IPS-18a (cell line): Measurements from ENCODE around the gene DZIP1L.
"Not testable (repeated sequence)": the region's sequence is repeated elsewhere in the genome, so short reads cannot be mapped to it uniquely, and the experiment has no call there.

Source experiments
- H3K27ac ChIP-seq: one replicate; pipeline ENCODE4 v1.5.1; 2013; ENCODE audit warnings: low read length
- H3K27me3 ChIP-seq: one replicate; pipeline ENCODE4 v1.6.1; 2013; ENCODE audit warnings: mild to moderate bottlenecking, low read length; ENCODE audit not compliant: control insufficient read depth, insufficient read depth
- H3K36me3 ChIP-seq: one replicate; pipeline ENCODE4 v1.6.1; 2013; ENCODE audit warnings: low read depth, low read length; ENCODE audit not compliant: control insufficient read depth
- H3K4me1 ChIP-seq: one replicate; pipeline ENCODE4 v1.6.1; 2013; ENCODE audit warnings: low read depth, low read length; ENCODE audit not compliant: control insufficient read depth
- H3K4me3 ChIP-seq: one replicate; pipeline ENCODE4 v1.5.1; 2013; ENCODE audit warnings: low read length
- H3K9ac ChIP-seq: one replicate; pipeline ENCODE4 v1.6.1; 2013; ENCODE audit warnings: mild to moderate bottlenecking, low read length, moderate library complexity
- H3K9me3 ChIP-seq: one replicate; pipeline ENCODE4 v1.6.1; 2013; ENCODE audit warnings: low read depth, low read length; ENCODE audit not compliant: control insufficient read depth

DZIP1L gene

GRCh38 chr3:138105598-138105997, 9.8 kb downstream of the DZIP1L start:
- H3K9ac ChIP-seq, result no peak overlapping the region
- no peak overlapping the region for H3K27ac ChIP-seq
- peaks cover 15% of the 10 kb centered on the region for H3K36me3 ChIP-seq
- H3K27me3 ChIP-seq, result no peaks in the 10 kb centered on the region
- no peaks in the 10 kb centered on the region for H3K9me3 ChIP-seq
- H3K4me1 ChIP-seq, result no peaks in the 10 kb centered on the region
- H3K4me3 ChIP-seq, result no peak overlapping the region

DNA sequence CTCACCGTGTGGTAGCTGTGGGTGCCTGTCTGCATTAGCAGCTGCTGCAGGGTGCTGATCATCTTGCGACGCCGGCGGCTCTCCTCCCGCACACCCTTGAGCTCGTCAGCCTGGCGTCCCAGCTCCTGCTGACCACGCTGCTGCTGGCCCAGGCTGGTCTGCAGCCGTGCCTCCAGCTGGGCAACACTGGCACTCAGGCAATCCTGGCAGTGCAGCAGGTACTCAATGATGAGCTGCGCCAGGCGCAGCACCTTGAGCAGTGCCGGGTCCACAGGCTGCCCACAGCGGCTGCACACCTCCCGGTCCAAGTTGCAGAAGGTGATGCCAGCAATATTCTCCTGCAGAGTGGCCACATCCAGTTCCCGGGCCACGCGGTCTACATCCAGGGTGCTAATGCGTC, 11.9 kb downstream of the DZIP1L start:
- Histone ChIP-seq H3K9ac (no peak overlapping the region), H3K4me1 (peaks cover 4% of the 10 kb centered on the region), H3K9me3 (no peaks in the 10 kb centered on the region), H3K4me3 (no peak overlapping the region), H3K36me3 (peaks cover 15% of the 10 kb centered on the region), H3K27me3 (no peaks in the 10 kb centered on the region), H3K27ac (no peak overlapping the region)

DNA sequence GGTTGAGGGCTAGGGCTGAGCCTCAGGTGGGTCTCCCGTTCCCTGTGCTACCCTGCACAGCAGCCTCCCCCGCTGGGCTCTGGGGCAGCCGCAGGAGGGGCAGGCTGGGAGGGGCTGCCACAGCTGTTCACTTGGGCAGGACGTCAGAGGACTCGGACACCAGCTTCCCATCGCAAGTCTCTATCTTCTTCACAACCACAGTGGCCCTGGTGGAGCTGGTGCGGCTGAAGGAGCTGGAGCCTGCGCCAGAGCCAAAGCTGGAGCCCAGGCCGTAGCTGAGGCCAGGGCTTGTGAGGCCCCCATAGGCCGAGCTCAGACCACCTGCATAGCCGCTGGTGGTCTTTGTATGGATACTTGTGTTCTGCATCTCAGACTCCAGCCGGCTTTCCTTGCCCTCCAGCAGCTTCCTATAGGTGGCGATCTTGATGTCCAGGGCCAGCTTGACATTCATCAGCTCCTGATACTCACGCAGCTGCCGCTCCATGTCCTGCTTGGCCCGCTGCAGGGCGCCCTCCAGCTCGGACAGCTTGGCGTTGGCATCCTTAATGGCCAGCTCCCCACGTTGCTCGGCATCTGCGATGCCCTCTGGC, 14.0 kb downstream of the DZIP1L start:
- H3K4me1 ChIP-seq, H3K9ac ChIP-seq, H3K27ac ChIP-seq, H3K27me3 ChIP-seq, H3K9me3 ChIP-seq, H3K4me3 ChIP-seq: not testable (repeated sequence)
- H3K36me3 ChIP-seq, result peaks cover 15% of the 10 kb centered on the region

DNA sequence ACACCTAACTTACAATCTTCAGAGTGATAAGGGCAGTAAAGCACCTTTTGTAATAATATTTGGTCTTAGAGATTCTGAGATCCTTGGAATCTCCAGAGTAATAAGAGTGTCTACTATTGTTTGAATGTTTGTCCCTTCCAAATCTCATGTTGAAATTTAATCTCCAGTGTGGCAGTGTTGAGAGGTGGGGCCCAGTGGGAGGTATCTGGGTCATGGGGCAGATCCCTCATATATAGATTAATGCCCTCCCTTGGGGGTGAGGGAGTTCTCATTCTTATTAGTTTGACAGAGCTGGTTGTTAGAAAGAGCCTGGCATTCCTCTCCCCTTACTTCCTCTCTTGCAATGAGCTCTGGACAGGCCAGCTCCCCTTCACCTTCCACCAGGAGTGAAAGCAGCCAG, 16.0 kb downstream of the DZIP1L start:
- Histone ChIP-seq H3K4me1 (peaks cover 4% of the 10 kb centered on the region), H3K9me3 (no peaks in the 10 kb centered on the region), H3K27me3 (no peaks in the 10 kb centered on the region), H3K36me3 (peaks cover 15% of the 10 kb centered on the region), H3K4me3 (no peak overlapping the region), H3K9ac (no peak overlapping the region), H3K27ac (no peak overlapping the region)

- Histone ChIP-seq H3K9me3 (no peaks in the 10 kb centered on the region), H3K9ac (no peak overlapping the region), H3K27ac (no peak overlapping the region), H3K27me3 (no peaks in the 10 kb centered on the region), H3K4me1 (peaks cover 4% of the 10 kb centered on the region), H3K4me3 (no peak overlapping the region), H3K36me3 (peaks cover 5% of the 10 kb centered on the region)
Measured at GRCh38 chr3:138097192-138098172, 17.9 kb downstream of the DZIP1L start.

DNA sequence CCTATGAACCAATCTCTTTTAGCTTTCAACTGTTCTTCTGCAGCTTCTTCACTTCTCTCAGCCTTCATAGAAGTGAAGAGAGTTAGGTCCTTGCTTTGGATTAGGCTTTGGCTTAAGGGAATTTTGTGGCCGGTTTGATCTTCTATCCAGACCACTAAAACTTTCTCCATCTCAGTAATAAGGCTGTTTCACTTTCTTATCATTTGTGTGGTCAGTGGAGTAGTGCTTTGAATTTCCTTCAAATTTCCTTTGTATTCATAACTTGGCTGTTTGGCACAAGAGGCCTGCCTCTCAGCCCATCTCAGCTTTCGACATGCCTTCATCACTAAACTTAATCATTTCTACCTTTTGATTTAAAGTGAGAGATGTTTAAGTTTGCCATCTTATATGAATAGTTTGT, 21.7 kb downstream of the DZIP1L start:
- Histone ChIP-seq H3K4me1 (no peaks in the 10 kb centered on the region), H3K4me3 (no peak overlapping the region), H3K9ac (no peak overlapping the region), H3K27me3 (no peaks in the 10 kb centered on the region), H3K36me3 (no peaks in the 10 kb centered on the region), H3K9me3 (no peaks in the 10 kb centered on the region), H3K27ac (no peak overlapping the region)

DNA sequence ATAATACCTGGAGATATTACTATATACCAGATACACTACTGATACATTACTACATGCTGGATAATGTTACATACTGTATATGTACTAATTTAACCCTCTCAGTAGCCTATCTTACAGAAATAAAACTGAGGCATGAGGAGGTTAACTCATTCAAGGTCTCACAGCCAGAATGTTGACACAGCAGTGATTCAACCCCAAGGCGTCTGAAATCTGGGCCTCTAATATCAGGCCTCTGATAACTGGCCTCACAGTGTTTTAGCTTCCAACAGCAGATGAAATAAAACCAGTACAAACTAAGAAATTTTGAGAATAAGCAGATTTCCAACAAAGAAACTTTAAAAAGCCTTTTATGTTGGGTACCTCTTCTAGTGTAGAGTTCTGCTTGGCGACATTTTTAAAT, 23.4 kb downstream of the DZIP1L start:
- Histone ChIP-seq H3K4me1 (no peaks in the 10 kb centered on the region), H3K36me3 (peaks cover 8% of the 10 kb centered on the region), H3K27me3 (no peaks in the 10 kb centered on the region), H3K9ac (no peak overlapping the region), H3K9me3 (no peaks in the 10 kb centered on the region), H3K27ac (no peak overlapping the region), H3K4me3 (no peak overlapping the region)

- H3K9ac ChIP-seq, result no peak overlapping the region
- H3K27ac ChIP-seq, result no peak overlapping the region
- peaks cover 15% of the 10 kb centered on the region for H3K36me3 ChIP-seq
Measured at GRCh38 chr3:138089091-138089490, 26.3 kb downstream of the DZIP1L start.

GRCh38 chr3:138085745-138086144, 29.7 kb downstream of the DZIP1L start:
- not testable (repeated sequence) for H3K4me1 ChIP-seq, H3K4me3 ChIP-seq, H3K27ac ChIP-seq, H3K27me3 ChIP-seq, H3K9ac ChIP-seq, H3K9me3 ChIP-seq
- H3K36me3 ChIP-seq, result peaks cover 33% of the 10 kb centered on the region

More at GRCh38 chr3:138089091-138089490, 26.3 kb downstream of the DZIP1L start:
- Histone ChIP-seq H3K4me3 (no peak overlapping the region), H3K9me3 (no peaks in the 10 kb centered on the region), H3K27me3 (no peaks in the 10 kb centered on the region), H3K4me1 (no peaks in the 10 kb centered on the region)

- Histone ChIP-seq H3K27me3 (no peaks in the 10 kb centered on the region), H3K4me1 (no peaks in the 10 kb centered on the region), H3K9me3 (no peaks in the 10 kb centered on the region), H3K4me3 (no peak overlapping the region), H3K27ac (no peak overlapping the region), H3K36me3 (peaks cover 33% of the 10 kb centered on the region), H3K9ac (no peak overlapping the region)
Measured at GRCh38 chr3:138084196-138084595, 31.2 kb downstream of the DZIP1L start.

DNA sequence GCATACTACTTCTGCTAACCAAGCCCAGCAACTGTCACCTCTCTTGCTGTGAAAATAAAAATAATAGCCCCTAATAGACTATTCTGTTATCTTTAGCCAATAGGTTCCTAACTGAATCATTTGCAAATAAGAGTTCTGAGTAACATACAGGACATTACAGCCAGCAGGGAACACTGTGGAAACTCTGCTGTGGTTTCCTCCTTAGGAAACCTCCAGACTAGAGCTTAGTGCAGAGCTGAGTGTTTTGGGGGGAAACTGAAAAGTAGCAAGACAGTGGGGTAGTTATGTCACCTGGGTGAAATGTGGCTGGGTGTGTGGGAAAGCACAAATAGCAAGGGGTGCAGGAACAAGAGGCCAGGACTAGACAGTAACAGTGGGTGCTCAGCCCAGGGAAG, 32.4 kb downstream of the DZIP1L start:
- no peak overlapping the region for H3K27ac ChIP-seq
- no peak overlapping the region for H3K4me3 ChIP-seq
- H3K4me1 ChIP-seq, result no peaks in the 10 kb centered on the region
- no peaks in the 10 kb centered on the region for H3K27me3 ChIP-seq
- no peaks in the 10 kb centered on the region for H3K9me3 ChIP-seq
- no peak overlapping the region for H3K9ac ChIP-seq
- H3K36me3 ChIP-seq, result peaks cover 27% of the 10 kb centered on the region
